H7 (cell line): ENCODE measurements around the gene FAM120A. TPM values are rescaled to one million over a fixed set of nuclear protein-coding genes. Genes with fewer than 3 reads are reported as not detected.

Source experiments
- DNase-seq: peaks from one replicate; pipeline ENCODE4 v3.0.0; 2012
- H3K27me3 ChIP-seq: 2 replicates; pipeline ENCODE4 v1.6.0; 2011; ENCODE audit warnings: mild to moderate bottlenecking, low read length; ENCODE audit not compliant: control insufficient read depth, insufficient read depth
- H3K36me3 ChIP-seq: replicated peaks from 2 replicates; pipeline ENCODE4 v1.5.1; 2011; ENCODE audit warnings: low read length; ENCODE audit not compliant: control insufficient read depth, insufficient read depth
- H3K4me3 ChIP-seq: 2 replicates; pipeline ENCODE4 v1.5.1; 2011; ENCODE audit warnings: low read depth, mild to moderate bottlenecking, control low read depth, low read length, moderate library complexity; ENCODE audit not compliant: insufficient read depth
- total RNA-seq: library from RNA; depleted of rRNA; stranded (reverse); fragments of >200 nt; shearing (Covaris generic); gene quantifications from 2 replicates; pipeline ENCODE4 v1.2.3, GENCODE V29; 2014

The FAM120A gene
- total RNA-seq, 1 experiment from 2014 or later = 41.6 TPM

DNA sequence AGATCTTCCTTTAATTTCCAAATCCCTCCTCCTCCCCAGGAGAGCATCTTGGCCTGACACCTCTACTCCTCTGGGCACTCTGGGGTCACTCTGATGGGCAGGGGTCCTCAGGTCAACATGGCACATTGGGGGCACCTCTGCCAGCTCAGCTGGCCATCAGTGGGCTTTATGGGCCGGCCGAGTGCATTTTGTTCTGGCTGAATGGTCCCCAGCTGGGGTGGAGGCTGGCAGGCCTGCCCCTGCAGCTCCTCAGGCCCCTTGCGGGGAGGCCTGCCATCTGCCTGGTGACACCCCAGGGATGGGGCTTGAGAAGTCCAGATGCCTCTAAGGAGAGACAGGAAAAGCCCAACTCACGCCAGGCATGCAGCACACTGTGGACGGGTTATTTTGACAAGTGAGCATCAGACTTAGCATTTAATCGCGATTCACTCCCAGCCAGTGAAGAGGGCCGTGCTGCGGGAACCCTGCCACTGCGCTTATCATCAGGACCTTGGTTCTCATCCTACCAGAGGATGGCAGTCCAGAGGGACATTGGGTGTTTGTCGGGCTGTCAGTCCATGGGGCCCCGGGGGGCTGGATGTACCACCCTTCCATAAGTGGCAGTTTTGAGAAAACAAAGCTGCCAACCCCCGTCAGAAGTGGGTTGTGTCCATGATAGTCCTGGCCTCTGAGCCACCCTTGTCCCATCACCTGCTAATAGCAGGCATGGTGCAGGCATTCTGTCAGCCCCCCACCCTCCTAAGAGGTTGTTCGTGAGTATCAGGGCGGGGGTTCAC, 146.6 kb downstream of the FAM120A start:
- no peaks in the 10 kb centered on the region for H3K27me3 ChIP-seq
- no peak overlapping the region for H3K4me3 ChIP-seq
- DNase-seq = peak; percentile 34
- no peaks in the 10 kb centered on the region for H3K36me3 ChIP-seq

GRCh38 chr9:93598647-93599241, 147.3 kb downstream of the FAM120A start:
- Histone ChIP-seq H3K36me3 (no peaks in the 10 kb centered on the region; the same call in 1 of the 2 replicates), H3K27me3 (no peaks in the 10 kb centered on the region), H3K4me3 (no peak overlapping the region)
- DNase-seq = peak; percentile 28

DNA sequence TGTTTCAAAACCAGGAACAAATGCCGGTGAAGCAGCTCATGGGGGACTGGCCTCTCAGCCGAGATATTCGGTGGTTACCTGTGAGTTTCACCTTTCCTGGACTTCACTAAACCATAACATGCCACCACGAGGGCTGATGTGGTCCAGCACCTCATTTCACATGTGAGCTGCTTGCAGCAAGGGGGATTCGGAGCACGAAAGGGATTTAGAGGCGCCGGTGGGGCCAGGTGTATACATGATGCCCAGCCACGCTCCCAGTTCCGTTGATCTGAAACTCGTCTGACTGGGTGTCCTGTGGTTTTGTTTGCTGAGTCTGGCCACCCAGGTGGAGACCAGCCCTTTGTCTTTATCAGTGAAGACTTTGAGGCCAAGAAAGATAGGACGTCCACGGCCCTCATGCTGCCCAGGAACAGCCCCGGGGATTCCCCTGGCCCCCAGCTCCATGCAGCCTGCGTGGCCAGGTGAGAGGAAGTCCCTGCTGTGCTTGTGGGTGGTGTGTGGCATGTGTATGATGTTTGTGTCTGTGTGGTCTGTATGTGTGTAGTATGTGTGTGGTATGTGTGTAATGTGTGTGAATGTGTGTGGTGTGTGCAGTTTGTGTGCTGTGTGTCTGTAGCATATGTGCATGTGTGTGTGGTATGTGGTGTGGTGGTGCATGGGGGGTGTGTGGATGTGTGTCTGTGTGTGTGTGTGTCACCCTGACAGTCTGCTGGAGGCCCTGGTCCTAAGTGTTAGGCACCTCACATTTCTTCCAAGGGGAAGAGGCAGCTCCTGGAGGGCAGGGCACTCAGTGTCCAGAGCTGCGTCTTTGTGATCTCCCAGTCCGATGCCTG, 148.3 kb downstream of the FAM120A start:
- no peaks in the 10 kb centered on the region; the same call in 1 of the 2 replicates for H3K36me3 ChIP-seq
- no peak overlapping the region for H3K4me3 ChIP-seq
- no peaks in the 10 kb centered on the region for H3K27me3 ChIP-seq
- DNase-seq = peak; percentile 58

DNA sequence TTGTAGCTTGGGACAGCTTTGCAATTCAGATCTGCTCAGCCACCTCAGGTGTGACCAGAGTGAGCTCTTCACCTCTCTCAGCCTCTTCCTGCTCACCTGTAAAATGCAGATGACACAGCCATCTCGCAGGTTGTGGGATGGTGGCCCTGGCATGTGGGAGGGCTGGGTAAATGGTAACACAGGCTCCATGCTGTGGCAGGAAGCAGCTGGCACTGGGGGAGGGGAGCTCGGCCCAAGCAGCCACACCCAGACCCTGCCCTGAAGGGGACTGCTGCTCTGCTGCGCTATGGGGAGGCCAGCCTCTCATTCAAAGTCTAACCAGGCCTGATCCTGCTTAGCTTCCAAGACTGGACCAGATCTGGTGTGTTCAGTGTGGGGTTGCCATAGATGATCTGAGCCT, 149.0 kb downstream of the FAM120A start:
- Histone ChIP-seq H3K4me3 (no peak overlapping the region), H3K27me3 (no peaks in the 10 kb centered on the region), H3K36me3 (no peaks in the 10 kb centered on the region; the same call in 1 of the 2 replicates)
- DNase-seq = peak; percentile 63

GRCh38 chr9:93601063-93601462, 149.6 kb downstream of the FAM120A start:
- Histone ChIP-seq H3K36me3 (no peaks in the 10 kb centered on the region; the same call in 1 of the 2 replicates), H3K4me3 (no peak overlapping the region), H3K27me3 (no peaks in the 10 kb centered on the region)
- DNase-seq = peak; percentile 24

DNA sequence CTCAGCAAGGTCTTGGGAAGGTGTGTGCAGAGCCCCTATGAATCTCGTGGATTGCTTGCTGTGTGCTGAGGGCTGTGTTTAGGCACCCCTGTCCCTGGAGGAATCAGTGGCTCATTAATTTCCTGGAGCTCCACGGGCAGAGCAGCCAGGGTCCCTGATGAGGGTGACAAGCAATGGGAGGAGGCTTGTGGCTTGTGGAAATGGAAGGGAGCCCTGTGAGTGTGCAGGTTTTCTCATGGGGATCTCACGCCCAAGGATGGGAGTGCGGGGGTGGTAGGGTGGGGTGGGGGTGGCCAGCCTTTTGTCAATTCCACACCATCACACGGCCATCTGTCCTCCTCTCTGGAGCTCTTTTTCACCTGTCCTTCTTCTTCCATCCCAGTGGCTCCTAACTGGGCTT, 150.2 kb downstream of the FAM120A start:
- Histone ChIP-seq H3K4me3 (no peak overlapping the region), H3K27me3 (no peaks in the 10 kb centered on the region), H3K36me3 (no peaks in the 10 kb centered on the region; the same call in 1 of the 2 replicates)
- DNase-seq = peak; percentile 31

GRCh38 chr9:93603011-93603410, 151.5 kb downstream of the FAM120A start:
- H3K4me3 ChIP-seq = no peak overlapping the region
- no peak for DNase-seq
- no peaks in the 10 kb centered on the region; the same call in 1 of the 2 replicates for H3K36me3 ChIP-seq
- no peaks in the 10 kb centered on the region for H3K27me3 ChIP-seq

DNA sequence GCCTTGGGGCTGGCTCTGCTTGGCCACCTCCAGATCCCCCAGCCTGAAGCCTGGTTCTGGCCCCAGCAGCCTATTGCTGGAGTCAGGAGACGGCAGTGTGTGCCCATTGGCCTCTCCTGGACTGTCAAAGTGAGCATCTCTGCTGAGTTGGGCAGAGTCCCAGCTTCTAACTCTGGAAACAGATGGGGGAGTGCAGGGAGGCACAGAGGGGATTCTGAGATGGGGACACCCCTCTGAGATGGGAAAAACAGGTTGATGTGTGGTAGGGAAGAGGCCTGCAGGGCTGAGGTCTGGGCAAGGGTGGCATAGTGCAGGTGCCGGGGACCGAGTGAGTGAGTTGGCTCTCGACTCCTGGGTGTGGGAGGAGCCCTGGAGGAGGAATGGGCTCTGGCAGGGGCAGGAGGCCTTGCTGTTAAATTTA, 152.4 kb downstream of the FAM120A start:
- Histone ChIP-seq H3K36me3 (no peaks in the 10 kb centered on the region; the same call in 1 of the 2 replicates), H3K4me3 (no peak overlapping the region), H3K27me3 (no peaks in the 10 kb centered on the region)
- peak; percentile 23 for DNase-seq

GRCh38 chr9:93606187-93606586, 154.7 kb downstream of the FAM120A start:
- no peaks in the 10 kb centered on the region for H3K27me3 ChIP-seq
- no peak for DNase-seq

DNA sequence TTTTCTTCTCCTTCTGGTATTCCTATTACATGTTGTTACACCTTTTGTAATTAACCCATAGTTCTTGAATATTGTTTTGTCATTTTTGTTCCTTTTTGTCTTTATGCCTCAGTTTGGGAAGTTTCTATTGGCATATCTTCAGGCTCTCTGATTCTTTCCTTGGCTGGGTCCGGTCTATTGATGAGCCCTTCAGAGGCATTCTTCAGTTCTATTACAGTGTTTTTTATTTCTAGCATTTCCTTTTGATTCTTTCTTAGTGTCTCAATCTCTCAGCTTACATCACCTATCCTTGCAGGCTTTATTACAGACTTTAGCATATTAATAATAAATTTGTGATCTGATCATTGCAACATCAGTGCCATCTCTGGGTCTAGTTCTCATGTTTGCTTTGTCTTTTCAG, 158.7 kb downstream of the FAM120A start:
- DNase-seq = no peak
- no peaks in the 10 kb centered on the region for H3K27me3 ChIP-seq
- H3K36me3 ChIP-seq = no peaks in the 10 kb centered on the region
- no peak overlapping the region for H3K4me3 ChIP-seq

More at GRCh38 chr9:93606187-93606586, 154.7 kb downstream of the FAM120A start:
- H3K36me3 ChIP-seq = no peaks in the 10 kb centered on the region; the same call in 1 of the 2 replicates
- no peak overlapping the region for H3K4me3 ChIP-seq

DNA sequence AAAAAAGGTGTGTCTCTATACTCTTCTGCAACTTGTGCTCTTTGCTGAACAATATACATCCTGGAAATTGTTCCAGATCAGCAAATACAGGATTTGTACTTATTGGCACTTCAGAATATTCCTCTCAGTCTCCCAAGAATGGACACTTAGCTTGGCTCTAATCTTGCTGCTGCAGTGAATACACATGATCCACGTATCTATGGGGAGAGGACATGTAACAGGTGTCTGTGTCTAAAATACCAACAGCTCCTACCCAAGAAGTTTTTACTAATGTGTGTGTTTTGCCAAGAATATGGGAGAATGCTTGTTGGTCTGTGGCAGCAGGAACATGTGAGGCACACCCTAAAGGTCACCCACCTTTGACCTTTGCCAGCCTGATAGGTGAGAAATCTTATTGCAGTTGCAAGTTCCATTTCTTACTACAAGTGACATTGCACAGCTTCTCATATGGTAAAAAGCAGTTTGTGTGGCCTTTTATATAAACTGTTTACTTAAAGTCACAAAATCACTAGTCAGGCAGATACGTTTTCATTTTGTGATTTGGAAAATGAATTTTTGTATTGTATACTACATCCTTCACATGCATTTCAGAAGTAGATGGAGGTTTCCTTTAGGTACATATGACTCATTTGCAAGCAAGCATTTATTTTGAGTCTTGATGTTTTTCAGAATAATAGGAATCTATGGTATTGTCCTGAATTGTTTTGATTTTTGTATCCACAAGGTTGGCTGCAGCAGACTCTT, 160.7 kb downstream of the FAM120A start:
- Histone ChIP-seq H3K27me3 (no peaks in the 10 kb centered on the region), H3K36me3 (no peaks in the 10 kb centered on the region), H3K4me3 (no peak overlapping the region)
- DNase-seq = no peak

DNA sequence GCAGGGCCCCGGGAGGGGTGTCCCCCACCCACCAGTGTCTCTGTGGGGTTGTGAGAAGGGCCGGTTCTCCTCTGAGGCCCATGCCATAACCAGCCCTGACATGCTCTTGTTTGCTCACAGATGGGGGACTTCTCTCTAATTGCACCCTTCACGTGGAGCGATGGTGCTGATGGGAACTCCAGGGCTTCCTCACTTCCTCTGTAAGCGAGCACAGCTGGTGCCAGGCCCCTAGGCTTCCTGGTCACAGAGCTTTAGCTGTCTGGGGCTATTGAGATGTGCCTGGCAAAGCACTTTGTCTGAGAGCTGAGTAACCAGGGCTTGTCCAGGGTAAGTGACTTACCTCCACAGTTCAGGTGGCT, 161.3 kb downstream of the FAM120A start:
- H3K36me3 ChIP-seq = no peaks in the 10 kb centered on the region
- H3K4me3 ChIP-seq = no peak overlapping the region
- no peaks in the 10 kb centered on the region for H3K27me3 ChIP-seq
- no peak for DNase-seq

GRCh38 chr9:93613174-93613573, 161.7 kb downstream of the FAM120A start:
- DNase-seq = no peak
- Histone ChIP-seq H3K4me3 (no peak overlapping the region), H3K27me3 (no peaks in the 10 kb centered on the region), H3K36me3 (no peaks in the 10 kb centered on the region)

GRCh38 chr9:93613791-93614190, 162.3 kb downstream of the FAM120A start:
- no peaks in the 10 kb centered on the region for H3K36me3 ChIP-seq
- H3K27me3 ChIP-seq = no peaks in the 10 kb centered on the region
- no peak overlapping the region for H3K4me3 ChIP-seq
- DNase-seq = no peak
